ENCODE data around the gene KRT4.

KRT4 gene

DNA sequence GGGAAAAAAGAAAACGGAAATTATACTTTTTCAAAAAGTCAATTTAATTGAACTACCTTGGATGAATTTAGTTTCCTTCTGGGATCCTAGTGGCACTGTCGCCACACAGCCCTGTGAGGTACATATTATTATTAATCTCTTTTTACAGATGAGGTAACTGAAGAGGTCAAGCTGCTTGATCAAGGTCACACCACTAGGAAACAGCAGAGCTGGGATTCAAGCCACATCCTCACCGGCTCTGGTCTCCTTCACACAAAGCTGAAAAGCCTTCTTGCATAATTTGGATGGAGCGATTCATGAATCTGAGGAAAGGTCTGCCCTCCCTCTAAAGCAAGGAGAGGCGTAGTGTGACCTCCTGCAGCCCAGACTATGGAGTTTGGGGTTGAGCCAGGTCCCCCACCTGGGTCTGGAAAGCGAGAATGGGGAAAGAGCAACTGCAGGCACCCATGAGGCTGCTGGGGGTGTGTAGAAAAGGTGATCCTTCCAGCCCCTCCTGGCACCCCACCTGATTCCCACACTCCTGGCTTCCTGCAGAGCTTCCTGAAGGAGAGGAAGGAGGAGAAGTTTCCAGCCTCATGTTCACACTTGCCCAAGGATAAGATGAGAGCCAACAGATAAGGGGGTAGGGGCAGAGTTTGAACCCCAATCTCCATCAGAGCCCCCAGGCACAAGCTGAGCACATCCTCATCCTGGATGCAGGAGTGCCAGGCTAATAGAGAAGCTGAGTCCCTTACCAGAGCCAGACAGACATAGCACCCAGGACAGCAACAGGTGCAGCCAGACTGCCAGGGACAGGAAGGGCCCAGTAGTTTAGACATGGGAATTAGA is 24.1 kb upstream of the KRT4 start:
- TF ChIP-seq, protein P1, sequence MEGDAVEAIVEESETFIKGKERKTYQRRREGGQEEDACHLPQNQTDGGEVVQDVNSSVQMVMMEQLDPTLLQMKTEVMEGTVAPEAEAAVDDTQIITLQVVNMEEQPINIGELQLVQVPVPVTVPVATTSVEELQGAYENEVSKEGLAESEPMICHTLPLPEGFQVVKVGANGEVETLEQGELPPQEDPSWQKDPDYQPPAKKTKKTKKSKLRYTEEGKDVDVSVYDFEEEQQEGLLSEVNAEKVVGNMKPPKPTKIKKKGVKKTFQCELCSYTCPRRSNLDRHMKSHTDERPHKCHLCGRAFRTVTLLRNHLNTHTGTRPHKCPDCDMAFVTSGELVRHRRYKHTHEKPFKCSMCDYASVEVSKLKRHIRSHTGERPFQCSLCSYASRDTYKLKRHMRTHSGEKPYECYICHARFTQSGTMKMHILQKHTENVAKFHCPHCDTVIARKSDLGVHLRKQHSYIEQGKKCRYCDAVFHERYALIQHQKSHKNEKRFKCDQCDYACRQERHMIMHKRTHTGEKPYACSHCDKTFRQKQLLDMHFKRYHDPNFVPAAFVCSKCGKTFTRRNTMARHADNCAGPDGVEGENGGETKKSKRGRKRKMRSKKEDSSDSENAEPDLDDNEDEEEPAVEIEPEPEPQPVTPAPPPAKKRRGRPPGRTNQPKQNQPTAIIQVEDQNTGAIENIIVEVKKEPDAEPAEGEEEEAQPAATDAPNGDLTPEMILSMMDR (IDR thresholded peaks at IDR 0.05): no peak
- Histone ChIP-seq H3K27me3 (ENCODE audit: control insufficient read depth, insufficient read depth, low read length) (no peaks in the 10 kb centered on the region), H3K9me3 (ENCODE audit: control insufficient read depth, low read length) (no peaks in the 10 kb centered on the region), H2AFZ (no peak overlapping the region), H3K79me2 (no peaks in the 10 kb centered on the region), H3K4me3 (ENCODE audit: low read depth, low read length) (no peak overlapping the region), H3K4me2 (ENCODE audit: low read length) (no peak overlapping the region), H3K27ac (no peak overlapping the region), H3K4me1 (no peaks in the 10 kb centered on the region), H3K36me3 (ENCODE audit: control insufficient read depth, insufficient read depth, low read length) (no peaks in the 10 kb centered on the region), H3K9ac (no peak overlapping the region)

DNA sequence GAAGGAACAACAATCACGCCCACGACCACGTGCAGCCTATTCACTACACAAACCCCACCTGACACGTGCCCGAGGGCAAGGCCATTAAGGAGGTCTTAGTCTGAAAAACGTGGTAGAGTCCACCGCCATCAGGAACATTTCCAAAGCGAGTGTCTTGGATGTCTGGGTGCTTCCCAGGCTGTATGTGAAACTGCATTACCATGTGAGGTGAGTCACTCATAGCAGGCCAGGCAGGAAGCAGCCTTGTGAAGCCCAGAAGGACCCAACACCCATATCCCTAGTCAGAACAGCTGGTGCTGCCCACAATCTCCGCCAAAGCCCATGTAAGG is 23.5 kb upstream of the KRT4 start:
- Histone ChIP-seq H3K9ac (no peak overlapping the region), H3K4me3 (ENCODE audit: low read depth, low read length) (no peak overlapping the region), H3K4me1 (no peaks in the 10 kb centered on the region), H3K79me2 (no peaks in the 10 kb centered on the region), H3K27me3 (ENCODE audit: control insufficient read depth, insufficient read depth, low read length) (no peaks in the 10 kb centered on the region), H3K9me3 (ENCODE audit: control insufficient read depth, low read length) (no peaks in the 10 kb centered on the region), H3K4me2 (ENCODE audit: low read length) (no peak overlapping the region), H3K27ac (no peak overlapping the region), H3K36me3 (ENCODE audit: control insufficient read depth, insufficient read depth, low read length) (no peaks in the 10 kb centered on the region), H2AFZ (no peak overlapping the region)
- TF ChIP-seq, protein P1 (IDR thresholded peaks at IDR 0.05): no peak

DNA sequence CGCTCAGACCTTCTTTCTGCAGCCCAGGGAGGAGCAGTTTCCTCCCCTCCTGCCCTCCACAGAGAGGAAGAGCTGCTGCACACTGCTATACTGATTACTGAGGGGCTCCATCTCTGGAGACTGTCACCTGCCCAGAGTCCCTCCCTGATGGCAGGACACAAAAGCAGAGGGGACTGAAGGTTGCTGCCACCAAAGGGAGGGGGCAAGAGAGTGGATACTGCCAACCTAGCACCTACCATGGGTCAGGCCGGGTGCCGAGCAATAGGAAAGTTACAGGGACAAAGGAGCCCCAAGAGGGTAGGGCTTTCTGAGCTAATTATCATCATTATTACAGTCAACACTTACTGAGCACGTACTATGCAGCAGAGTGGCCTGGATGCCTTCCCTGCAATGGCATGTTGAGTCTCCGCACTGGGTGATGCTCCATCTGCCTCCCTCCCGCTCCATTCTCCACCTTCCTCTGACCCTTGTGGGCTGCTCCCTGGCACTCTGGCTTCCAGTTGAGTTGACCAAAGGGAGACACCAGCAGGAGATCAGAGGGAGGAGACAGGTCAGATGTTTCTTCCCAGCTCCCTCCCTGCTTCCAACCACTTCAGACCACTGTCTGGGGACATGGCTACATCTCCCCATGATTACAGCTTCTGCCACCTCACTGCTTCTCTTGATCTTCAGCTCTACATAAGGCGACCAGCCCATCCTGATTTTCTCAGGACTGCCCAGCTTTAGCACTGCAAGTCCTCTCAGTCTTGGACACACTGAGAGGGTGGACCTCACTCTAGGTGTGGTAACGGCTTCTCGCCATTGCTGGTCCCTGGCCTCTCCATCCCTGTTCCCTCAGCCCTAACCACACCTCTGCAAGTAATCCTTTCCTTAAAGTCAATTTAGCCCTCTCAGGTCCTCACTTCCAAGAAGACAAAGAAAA is 22.8 kb upstream of the KRT4 start:
- TF ChIP-seq, protein P1 (IDR thresholded peaks at IDR 0.05): no peak
- Histone ChIP-seq H3K36me3 (ENCODE audit: control insufficient read depth, insufficient read depth, low read length) (no peaks in the 10 kb centered on the region), H2AFZ (no peak overlapping the region), H3K4me3 (ENCODE audit: low read depth, low read length) (no peak overlapping the region), H3K9me3 (ENCODE audit: control insufficient read depth, low read length) (no peaks in the 10 kb centered on the region), H3K27me3 (ENCODE audit: control insufficient read depth, insufficient read depth, low read length) (no peaks in the 10 kb centered on the region), H3K4me2 (ENCODE audit: low read length) (no peak overlapping the region), H3K9ac (no peak overlapping the region), H3K4me1 (no peaks in the 10 kb centered on the region), H3K79me2 (no peaks in the 10 kb centered on the region), H3K27ac (no peak overlapping the region)

DNA sequence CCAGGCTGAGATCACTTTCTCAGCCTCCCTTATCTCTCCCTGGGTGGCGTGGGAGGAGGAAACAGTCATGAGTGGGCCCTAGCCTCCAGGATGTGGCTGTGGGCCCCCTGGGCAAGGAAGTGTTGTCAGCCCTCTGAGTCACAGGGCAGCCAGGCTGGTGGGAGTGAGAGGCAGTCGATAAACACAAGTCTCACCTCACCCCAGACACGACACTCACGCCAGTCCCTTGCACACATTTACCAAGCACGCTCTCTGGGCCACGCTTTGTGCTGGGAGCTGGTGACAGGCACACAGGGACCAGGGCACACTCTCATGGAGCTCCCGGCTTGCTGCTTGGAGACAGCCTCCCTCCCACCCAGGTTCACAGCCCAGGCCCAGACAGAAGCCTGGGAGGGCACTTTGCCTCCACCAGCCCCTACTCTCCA is 22.1 kb upstream of the KRT4 start:
- Histone ChIP-seq H3K27ac (no peak overlapping the region), H3K4me1 (no peaks in the 10 kb centered on the region), H3K27me3 (ENCODE audit: control insufficient read depth, insufficient read depth, low read length) (no peaks in the 10 kb centered on the region), H2AFZ (no peak overlapping the region), H3K4me2 (ENCODE audit: low read length) (no peak overlapping the region), H3K9ac (no peak overlapping the region), H3K36me3 (ENCODE audit: control insufficient read depth, insufficient read depth, low read length) (no peaks in the 10 kb centered on the region), H3K79me2 (no peaks in the 10 kb centered on the region), H3K9me3 (ENCODE audit: control insufficient read depth, low read length) (no peaks in the 10 kb centered on the region), H3K4me3 (ENCODE audit: low read depth, low read length) (no peak overlapping the region)
- TF ChIP-seq, protein P1 (IDR thresholded peaks at IDR 0.05): no peak
